GM18520 (cell line): Measurements from ENCODE around the gene HCST.
"Not testable (repeated sequence)": the region's sequence is repeated elsewhere in the genome, so short reads cannot be mapped to it uniquely, and the experiment has no call there.

Source experiments
- ATAC-seq: cut with Tn5 transposase; IDR thresholded peaks from one replicate; pipeline ENCODE4 v1.9.1; 2021; ENCODE audit not compliant: unreplicated experiment

Gene HCST

DNA sequence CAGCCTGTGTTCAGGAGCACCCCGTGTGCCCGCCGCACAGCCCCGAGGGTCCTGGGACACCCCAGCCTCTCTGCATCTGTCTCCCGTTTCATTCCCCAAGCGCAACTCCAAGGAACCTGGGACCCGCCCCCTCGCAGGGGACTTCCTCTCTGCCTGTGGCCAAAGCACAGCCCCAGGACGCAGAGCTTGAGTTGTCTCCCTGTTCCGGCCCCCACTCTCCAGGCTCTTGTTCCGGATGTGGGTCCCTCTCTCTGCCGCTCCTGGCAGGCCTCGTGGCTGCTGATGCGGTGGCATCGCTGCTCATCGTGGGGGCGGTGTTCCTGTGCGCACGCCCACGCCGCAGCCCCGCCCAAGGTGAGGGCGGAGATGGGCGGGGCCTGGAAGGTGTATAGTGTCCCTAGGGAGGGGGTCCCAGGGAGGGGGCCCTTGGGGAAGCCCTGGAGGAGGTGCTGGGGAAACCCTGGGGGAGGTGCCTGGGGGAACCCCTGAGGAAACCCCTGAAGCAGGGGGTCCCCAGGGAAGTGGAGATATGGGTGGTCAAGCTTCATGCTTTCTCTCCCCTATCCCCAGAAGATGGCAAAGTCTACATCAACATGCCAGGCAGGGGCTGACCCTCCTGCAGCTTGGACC is 1.3 kb downstream of the HCST start:
- peak; percentile 29 for ATAC-seq

- ATAC-seq: no peak
Observed at GRCh38 chr19:35904311-35905068, 2.2 kb downstream of the HCST start.

DNA sequence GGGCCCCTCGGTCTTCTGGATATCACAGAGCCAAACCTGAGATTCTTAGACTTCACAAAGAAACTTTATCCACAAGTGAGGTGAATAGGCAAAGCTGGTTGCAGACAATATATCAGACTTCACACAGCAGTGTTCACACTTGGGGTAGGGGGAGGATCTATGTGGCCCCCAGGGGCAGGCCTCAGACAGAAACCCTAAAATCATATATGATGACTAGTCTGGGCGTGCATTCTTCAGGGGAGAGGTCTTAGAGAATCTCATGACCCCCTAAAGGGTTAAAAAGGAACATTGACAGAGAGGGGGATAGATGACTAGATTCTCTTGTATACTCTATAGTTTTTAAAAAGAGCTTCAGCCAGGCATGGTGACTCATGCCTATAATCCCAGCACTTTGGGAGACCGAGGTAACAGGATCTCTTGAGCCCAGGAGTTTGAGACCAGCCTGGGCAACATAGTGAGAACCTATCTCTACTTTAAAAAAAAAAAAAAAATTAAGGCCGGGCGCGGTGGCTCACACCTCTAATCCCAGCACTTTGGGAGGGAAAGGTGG is 2.9 kb downstream of the HCST start:
- no peak for ATAC-seq

DNA sequence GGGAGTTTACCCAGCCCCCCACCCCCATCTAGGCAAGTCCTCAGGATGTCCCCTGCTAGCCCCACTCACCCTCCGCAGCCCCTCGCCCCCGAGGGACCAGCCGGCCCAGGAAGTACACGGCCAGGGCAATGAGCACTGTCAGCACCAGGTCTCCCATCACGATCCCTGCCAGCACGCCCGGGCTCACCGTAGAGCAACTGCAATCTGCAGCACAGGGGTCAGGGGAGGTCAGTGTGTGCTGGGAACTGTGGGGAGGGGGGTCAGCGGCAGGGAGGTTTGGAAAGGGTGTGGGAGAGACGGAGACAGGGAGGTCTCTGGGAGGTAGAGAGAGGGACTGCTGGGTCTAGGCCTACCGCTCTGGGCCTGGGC is 5.0 kb downstream of the HCST start:
- ATAC-seq: no peak

DNA sequence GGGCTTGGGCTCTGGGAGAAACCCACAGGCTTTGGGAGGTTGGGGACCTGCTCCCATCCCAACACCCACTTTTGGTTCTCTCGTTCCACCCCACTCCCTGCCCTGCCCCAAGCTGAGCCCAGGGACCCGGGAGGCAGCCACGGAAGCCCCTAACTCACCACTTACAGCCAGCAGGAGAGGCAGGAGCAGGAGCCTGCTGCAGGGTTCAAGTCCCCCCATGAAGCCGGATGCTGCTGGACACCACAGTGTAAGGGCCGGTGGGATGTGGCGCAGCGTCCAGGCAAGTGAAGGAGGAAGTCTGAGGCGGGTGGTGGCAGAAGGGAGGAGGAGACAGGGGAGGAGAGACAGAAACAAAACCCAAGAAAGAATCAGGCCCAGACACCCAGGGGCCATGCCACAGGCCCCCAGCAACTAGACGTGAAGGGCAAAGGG is 5.7 kb downstream of the HCST start, which contains the start of gene TYROBP:
Gene TYROBP, minus strand, starts transcription at position 286 of the 432 bp plus-strand sequence. Its CDS starts 67 bp downstream, at position 219.
- ATAC-seq: no peak

DNA sequence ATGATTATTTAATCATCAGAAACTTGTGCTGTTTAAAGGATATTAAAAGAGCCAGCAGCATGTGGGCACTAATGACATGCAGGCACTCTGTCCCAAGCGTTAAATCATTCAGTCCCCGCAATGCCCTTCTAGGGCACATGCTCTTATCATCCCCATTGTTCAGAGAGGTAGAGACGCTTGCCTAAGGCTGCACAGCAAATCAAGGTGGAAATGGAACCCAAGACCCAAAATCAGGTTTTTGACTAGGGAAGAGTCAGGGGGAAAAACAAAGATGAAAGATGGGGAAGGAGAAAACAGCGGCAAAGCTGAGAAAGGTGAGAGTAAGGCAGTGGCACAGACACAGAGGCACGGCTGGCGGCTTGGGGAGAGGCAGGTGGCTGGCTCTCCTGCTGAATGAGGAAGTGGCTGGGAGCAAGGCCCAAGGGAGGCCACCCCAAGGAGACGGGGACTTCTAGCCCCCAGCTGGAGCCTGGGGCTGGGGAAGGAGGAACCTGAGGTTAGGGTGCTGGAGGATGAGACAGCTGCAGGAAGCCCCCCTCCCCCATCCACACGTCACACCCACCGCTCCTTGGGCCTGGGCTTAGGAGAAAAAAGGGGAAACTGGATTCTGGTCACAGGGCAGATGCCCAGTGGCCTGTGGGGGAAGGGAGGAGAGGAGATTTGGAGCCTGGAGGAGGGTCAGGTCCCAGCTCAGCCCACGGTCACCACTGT is 6.8 kb downstream of the HCST start:
- no peak for ATAC-seq

DNA sequence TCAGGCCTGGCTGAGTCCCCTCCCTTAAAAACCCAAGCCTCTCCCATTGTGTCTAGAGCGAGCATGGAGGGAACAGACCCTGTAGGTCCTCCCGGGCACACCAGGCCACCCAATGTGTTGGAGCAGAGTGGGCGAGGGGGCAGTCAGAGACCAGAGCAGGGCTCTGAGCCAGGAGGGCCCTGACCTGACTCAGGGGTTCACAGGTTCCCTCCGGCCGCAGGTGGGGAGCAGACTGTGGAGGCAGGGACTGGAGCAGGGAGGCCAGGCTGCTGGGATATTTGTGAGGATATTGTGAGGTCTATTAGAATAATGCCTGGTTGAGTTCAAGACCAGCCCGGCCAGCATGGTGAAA is 7.3 kb downstream of the HCST start:
- ATAC-seq: no peak

DNA sequence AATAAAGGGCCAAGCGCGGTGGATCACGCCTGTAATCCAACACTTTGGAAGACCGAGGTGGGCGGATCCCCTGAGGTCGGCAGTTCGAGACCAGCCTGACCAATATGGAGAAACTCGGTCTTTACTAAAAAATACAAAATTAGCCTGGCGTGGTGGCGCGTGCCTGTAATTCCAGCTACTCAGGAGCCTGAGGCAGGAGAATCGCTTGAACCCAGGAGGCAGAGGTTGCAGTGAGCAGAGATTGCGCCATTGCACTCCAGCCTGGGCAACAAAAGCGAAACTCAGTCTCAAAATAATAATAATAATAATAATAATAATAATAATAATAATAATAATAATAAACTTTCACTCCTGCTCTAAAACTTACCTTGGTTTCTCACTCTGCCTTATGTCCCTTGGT is 8.0 kb downstream of the HCST start:
- not testable (repeated sequence) for ATAC-seq

DNA sequence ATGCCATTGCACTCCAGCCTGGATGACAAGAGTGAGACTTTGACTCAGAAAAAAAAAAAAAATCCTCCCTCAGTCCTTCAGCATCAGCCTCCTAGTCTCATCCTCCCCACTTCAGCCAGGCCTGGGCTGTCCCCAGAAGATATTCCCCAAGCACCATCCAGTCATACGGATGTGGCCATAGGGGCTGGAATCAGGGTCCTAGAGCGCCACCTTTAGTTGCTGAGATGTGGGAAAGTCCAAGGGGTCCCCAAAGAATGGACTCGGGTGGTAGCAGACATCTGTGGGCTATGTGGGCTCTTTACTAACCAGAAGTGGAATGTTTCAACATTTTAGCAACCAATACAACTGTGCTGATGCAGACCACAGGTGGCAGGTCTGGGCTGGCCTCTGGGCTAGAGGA is 8.8 kb downstream of the HCST start:
- ATAC-seq: no peak

DNA sequence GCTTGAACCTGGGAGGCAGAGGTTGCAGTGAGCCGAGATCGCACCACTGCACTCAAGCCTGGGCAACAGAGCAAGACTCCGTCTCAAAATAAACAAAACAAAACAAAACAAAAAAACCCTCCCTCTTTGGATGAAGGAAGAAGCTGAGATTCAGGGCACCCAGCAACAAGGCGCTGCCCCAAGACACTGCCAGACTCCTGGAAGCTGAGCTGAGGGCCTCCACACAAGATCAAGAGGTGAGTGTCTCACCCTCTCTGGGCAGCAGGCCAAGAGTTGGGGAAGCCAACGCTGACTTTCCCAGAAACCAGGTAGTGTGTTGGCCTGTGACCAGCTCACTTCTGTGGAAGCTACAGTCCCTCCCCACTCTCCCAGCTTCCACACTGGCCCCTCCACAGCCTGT is 9.5 kb downstream of the HCST start:
- no peak for ATAC-seq

DNA sequence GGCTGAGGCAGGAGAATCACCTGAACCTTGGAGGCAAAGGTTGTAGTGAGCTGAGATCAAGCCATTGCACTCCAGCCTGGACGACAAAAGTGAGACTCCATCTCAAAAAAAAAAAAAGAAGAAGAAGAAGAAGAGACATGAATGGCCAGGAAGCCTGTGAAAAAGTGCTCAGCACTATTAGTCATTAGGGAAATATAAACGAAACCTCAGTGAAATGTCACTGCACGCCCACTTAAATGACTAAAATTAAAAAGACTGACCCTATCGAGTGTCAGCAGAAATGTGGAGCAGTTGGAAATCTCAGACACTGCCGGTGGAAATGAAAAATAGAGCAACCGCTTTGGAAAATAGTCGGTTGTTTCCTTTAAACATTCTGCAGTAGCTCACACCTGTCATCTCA is 11.3 kb downstream of the HCST start:
- ATAC-seq: no peak

- ATAC-seq: no peak
Observed at GRCh38 chr19:35915443-35915842, 13.1 kb downstream of the HCST start.

DNA sequence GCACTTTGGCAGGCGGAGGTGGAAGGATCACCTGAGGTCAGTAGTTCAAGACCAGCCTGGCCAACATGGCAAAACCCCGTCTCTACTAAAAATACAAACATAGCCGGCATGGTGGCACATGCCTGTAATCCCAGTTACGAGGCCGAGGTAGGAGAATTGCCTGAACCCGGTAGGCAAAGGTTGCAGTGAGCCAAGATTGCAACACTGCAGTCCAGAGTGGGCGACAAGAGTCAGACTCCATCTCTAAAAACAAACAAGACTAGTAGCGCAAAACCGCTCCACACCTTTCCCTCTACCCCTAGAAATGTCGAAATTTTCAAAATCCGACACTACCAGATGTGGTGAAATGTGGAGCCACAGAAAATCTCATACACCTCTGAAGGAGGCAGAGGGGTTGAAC is 17.0 kb downstream of the HCST start:
- no peak for ATAC-seq

DNA sequence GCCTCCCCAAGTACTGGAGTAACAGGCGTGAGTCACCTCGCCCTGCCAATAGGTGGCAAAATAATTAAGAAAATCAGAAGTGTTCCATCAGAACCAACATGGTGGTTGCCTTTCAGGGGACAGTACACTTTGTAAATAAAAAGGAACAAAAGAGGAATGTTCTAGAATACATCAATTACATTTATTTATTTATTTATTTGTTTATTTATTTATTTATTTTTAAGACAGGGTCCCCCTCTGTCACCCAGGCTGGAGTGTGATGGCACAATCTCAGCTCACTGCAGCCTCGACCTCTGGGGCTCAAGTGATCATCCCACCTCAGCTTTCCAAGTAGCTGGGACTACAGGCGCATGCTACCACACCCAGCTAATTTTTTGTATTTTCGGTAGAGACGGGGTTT is 18.7 kb downstream of the HCST start:
- no peak for ATAC-seq

GRCh38 chr19:35925501-35925900 is 23.2 kb downstream of the HCST start:
- ATAC-seq: no peak

- ATAC-seq: no peak
Observed at GRCh38 chr19:35928507-35928906, 26.2 kb downstream of the HCST start.

DNA sequence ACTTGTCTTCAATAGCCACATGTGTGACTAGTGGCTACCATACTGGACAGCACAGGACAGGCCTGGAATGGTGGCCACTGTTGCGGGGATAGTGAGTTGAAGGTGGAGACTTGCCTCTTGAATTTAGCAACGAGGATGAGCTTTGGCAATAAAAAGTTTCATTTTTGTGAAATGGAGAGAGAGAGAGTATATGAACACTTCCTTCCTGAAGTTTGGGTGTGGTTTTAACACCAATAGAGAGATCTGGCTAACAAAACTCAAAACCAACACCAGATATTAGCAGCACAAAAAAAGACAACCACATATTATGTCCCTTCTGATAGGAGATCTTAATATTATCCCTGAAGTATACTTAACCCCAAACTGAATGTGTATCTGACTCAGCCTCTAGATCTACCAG is 27.5 kb downstream of the HCST start:
- no peak for ATAC-seq

DNA sequence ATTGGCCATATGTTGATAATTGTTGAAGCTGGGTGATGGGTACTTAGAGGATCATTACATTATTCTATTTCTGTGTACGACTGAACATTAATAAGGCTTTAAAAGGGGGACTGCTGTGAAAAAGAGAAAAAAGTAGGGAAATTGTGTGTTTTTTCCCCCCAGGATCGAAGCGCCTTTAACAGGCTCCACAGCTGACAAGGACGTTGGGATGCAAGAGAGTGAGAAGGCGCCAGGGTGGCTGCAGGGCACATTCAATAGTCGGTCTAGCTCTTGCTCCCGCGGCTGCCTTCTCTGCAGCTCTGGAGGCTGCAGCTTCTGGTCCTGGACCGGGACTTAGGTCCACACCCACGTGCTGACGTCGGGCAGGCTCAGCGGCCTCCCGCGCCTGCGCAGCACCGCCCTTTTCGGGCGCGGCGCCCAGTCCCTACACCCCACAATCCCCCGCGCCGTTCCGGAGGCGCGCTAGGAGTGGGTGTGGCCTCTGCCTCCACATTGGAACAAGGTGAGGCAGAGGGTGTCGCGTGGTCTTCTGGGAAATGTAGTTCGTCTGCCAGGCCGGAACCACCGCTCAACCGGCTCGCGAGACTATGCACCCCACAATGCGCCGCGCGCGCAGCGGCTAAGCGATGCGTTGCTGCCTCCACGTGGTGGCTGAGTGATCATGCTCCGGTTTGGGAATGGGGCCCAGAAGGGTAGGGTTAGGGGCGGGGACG is 29.0 kb downstream of the HCST start:
- ATAC-seq: peak; percentile 95

- ATAC-seq: no peak
Observed at GRCh38 chr19:35931874-35932202, 29.5 kb downstream of the HCST start.

- no peak for ATAC-seq
Observed at GRCh38 chr19:35932291-35932936, 30.1 kb downstream of the HCST start.
